ENCODE measurements around the gene AXIN2.

DNA sequence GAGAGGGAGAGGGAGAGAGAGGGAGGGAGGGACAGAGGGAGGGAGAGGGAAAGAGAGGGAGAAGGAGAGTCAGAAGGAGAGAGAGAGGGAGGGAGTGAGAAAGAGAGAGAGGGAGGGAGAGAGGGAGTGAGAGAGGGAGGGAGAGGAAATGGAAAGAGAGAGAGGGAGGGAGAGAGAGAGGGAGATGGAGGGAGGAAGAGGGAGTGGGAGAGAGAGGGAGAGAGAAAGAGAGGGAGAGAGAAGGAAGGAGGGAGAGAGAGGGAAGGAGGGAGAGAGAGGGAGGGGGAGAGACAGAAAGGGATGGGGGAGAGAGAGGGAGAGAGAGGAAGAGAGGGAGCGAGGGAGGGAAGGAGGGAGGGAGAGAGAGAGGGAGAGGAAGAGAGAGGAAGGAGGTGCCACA is 72.8 kb downstream of the AXIN2 start:
- no peak for TF ChIP-seq ZNF274 (IDR thresholded peaks at IDR 0.05; ENCODE audit: low read depth, low read length)
- TF ChIP-seq SUZ12 (IDR thresholded peaks at IDR 0.05; ENCODE audit: extremely low read depth, insufficient read depth, insufficient read length) = no peak

All from NT2/D1 (cell line).